Osteocyte (in vitro differentiated cells): ENCODE results near the gene DUSP11. TPM values are rescaled to one million over a fixed set of nuclear protein-coding genes. Genes with fewer than 3 reads are reported as not detected.
A peak's percentile ranks its signal among the peaks of the same experiment; 100 is the strongest.

ENCODE experiments used
- DNase-seq: peaks from one replicate; pipeline ENCODE4 v3.0.0; 2021; ENCODE audit warnings: mixed read lengths; ENCODE audit not compliant: unreplicated experiment; ENCODE audit errors: extremely low spot score
- H3K27ac Mint-ChIP-seq: one replicate; pipeline ENCODE4 v1.8.0; 2021; ENCODE audit warnings: mild to moderate bottlenecking, mixed read lengths; ENCODE audit not compliant: unreplicated experiment
- H3K27me3 Mint-ChIP-seq: one replicate; pipeline ENCODE4 v1.8.0; 2021; ENCODE audit warnings: mixed read lengths; ENCODE audit not compliant: unreplicated experiment
- H3K36me3 Mint-ChIP-seq: one replicate; pipeline ENCODE4 v1.8.0; 2021; ENCODE audit warnings: mixed read lengths; ENCODE audit not compliant: unreplicated experiment
- H3K4me1 Mint-ChIP-seq: one replicate; pipeline ENCODE4 v1.8.0; 2021; ENCODE audit warnings: mixed read lengths; ENCODE audit not compliant: unreplicated experiment
- H3K4me3 Mint-ChIP-seq: one replicate; pipeline ENCODE4 v1.8.0; 2021; ENCODE audit warnings: mild to moderate bottlenecking, moderate library complexity, mixed read lengths; ENCODE audit not compliant: unreplicated experiment
- H3K9me3 Mint-ChIP-seq: one replicate; pipeline ENCODE4 v1.8.0; 2021; ENCODE audit warnings: mixed read lengths; ENCODE audit not compliant: unreplicated experiment
- total RNA-seq: library from RNA; stranded (reverse); gene quantifications from 2 replicates; pipeline ENCODE4 v1.2.1, GENCODE V29; 2021
- TF ChIP-seq, protein P1 (sequence below): fragments of 200-600 bp; sonication (generic); IDR thresholded peaks from 2 replicates; pipeline ENCODE4 v1.5.0; 2021; ENCODE audit warnings: antibody characterized with exemption, mild to moderate bottlenecking, moderate library complexity

Gene DUSP11
- total RNA-seq, 1 donor from 2014 or later = 24.7 TPM

DNA sequence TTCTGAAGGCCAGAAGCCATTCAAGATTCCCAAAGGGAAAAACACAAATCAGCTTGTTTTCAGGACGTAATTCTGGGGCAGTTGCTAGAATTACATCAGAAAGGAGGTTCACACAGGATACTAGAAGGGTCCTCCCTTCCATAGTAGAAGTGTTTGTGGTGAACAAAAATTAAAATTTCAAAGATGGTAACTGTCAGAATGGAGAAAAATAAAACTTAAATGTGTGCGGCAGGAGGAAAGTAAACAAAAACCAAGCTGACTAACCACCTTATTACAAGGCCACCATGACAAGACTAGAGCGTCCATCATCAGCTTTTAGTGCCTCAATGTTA, 33.1 kb downstream of the DUSP11 start:
- H3K4me1 Mint-ChIP-seq = no peaks in the 10 kb centered on the region
- TF ChIP-seq, protein P1, sequence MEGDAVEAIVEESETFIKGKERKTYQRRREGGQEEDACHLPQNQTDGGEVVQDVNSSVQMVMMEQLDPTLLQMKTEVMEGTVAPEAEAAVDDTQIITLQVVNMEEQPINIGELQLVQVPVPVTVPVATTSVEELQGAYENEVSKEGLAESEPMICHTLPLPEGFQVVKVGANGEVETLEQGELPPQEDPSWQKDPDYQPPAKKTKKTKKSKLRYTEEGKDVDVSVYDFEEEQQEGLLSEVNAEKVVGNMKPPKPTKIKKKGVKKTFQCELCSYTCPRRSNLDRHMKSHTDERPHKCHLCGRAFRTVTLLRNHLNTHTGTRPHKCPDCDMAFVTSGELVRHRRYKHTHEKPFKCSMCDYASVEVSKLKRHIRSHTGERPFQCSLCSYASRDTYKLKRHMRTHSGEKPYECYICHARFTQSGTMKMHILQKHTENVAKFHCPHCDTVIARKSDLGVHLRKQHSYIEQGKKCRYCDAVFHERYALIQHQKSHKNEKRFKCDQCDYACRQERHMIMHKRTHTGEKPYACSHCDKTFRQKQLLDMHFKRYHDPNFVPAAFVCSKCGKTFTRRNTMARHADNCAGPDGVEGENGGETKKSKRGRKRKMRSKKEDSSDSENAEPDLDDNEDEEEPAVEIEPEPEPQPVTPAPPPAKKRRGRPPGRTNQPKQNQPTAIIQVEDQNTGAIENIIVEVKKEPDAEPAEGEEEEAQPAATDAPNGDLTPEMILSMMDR = no peak
- H3K27me3 Mint-ChIP-seq = no peaks in the 10 kb centered on the region
- peaks cover 48% of the 10 kb centered on the region for H3K36me3 Mint-ChIP-seq
- no peak overlapping the region for H3K27ac Mint-ChIP-seq
- no peak overlapping the region for H3K4me3 Mint-ChIP-seq
- H3K9me3 Mint-ChIP-seq = no peaks in the 10 kb centered on the region
- no peak for DNase-seq

DNA sequence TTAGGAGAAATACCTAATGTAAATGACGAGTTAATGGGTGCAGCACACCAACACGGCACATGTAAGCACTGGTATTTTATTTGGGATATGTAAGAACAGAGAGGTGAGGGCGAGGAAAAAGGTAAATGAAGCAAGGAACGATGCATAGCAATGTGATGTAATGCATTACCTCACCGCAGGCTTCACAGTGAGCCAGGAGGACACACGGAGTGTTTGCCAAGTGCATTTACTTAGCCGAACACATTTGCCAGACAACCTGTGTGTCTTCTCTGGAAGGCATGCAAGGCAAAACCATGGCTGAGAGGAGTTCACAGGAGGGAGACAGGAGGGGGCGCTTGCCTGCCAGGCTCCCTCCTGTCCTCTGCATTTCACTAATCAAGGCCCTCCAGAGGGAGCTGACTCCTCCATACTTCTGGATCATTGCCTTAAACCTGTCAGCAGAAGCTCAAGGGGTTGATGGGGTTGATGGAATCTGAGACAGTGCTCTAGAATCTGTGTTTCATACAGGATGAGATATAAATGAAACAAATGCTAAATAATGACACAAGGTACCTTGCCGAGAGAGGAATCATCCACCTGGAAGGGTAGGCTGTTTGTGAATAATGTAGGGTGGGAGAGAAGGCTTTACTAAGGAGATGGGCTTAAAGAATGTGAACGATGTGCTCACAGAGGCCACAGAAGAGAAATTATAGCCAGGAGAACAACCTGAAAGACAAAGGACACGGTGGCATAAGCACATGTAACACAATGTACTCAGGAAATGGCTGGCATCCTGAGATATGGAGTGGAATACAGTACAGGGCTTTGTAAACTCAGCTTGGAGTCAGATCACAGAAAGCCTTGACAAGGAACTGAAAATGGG, 33.7 kb downstream of the DUSP11 start:
- peak; percentile 54 for DNase-seq
- Mint-ChIP-seq H3K4me3 (no peak overlapping the region), H3K27me3 (no peaks in the 10 kb centered on the region), H3K27ac (no peak overlapping the region), H3K36me3 (peaks cover 51% of the 10 kb centered on the region), H3K4me1 (no peaks in the 10 kb centered on the region), H3K9me3 (peaks cover 4% of the 10 kb centered on the region)
- TF ChIP-seq, protein P1 = no peak

DNA sequence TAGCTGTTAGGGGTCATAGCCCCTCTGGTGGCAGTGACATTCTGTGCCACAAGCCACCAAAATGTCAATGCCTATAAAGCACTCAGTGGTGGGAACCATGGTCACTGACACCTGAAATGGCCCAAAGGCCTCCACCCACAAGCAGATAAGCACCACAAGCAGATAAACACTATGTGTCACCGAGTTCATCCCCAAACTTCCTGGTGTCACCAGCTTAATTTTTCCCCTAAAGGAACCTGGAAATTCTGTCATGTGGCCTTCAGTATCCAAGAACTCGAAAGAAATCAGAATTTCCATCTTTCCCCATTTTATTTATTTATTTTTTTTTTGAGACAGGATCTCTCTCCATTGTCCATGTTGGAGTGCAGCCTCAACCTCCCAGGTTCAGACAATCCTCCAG, 39.1 kb downstream of the DUSP11 start:
- TF ChIP-seq, protein P1 = no peak
- Mint-ChIP-seq H3K36me3 (peaks cover 31% of the 10 kb centered on the region), H3K9me3 (peaks cover 9% of the 10 kb centered on the region), H3K27me3 (no peaks in the 10 kb centered on the region), H3K4me3 (no peak overlapping the region), H3K4me1 (peaks cover 21% of the 10 kb centered on the region), H3K27ac (no peak overlapping the region)
- DNase-seq = no peak

DNA sequence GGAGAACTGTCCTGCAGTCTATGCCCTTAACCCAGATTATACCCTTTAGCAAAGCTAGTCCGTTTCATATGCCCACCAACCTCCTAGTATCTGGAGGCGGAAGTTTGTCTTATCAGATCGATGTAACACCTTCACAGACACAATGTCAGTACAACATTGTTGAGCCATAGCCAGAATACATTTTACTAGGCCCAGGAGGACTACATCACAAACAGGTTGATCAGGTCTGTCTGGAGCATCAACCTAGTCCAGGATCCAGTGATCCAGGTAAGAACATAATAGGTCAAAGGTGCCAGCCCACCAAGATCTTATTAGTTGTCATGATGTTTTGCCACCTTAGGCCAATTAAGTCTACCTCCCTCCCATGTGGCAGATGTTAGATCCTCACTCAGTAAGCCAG, 40.8 kb downstream of the DUSP11 start:
- H3K4me1 Mint-ChIP-seq = peaks cover 21% of the 10 kb centered on the region
- H3K4me3 Mint-ChIP-seq = no peak overlapping the region
- TF ChIP-seq, protein P1 = no peak
- peaks cover 20% of the 10 kb centered on the region for H3K36me3 Mint-ChIP-seq
- no peak for DNase-seq
- H3K27ac Mint-ChIP-seq = no peak overlapping the region
- H3K9me3 Mint-ChIP-seq = peaks cover 9% of the 10 kb centered on the region
- no peaks in the 10 kb centered on the region for H3K27me3 Mint-ChIP-seq

DNA sequence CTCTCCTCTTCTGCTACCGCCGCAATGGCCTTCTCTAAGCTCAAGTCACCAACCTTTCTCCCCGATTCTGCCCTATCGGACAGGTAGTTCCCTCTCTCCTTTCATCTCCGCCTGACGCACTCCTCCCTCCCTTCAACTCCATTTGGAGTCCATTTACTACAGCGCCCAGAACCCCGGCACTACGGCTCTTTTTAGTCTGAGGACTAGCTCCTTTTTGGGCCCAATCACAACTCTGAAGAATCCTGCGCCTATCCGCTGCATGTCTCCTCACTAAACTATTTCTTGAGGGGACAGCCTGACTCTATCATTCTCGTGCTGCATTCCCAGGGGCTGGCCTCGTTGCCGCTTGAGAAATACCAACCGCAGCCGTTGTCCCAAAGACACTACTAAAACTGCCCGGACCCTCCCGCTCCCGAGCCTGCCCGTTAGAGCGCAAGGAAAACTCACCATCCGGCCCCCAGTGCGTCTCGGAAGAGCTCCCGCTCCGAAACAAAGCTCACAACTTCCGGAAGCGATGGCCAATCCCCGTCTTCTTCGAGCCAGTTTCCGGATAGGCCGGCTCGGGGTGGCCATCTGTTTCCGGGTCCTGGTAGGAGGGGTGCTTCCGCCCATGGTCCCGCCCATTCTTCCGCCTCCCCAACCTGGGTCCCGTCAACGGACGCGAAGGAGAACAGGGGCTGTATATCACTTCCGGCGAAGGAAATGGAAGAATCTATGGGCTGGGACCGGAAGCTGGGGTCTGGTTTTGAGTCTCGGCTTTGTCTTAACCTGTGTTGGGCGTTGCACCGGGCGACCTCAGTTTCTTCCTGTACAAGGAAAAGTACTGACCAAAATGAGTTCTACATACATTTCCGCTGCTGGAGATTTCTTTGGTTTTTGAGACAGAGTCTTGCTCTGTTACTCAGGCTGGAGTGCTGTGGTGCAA, 42.8 kb downstream of the DUSP11 start, which contains the start of gene TPRKB:
Gene TPRKB (minus strand): TSS at position 491 of the 925 bp plus-strand sequence. CDS start 2,776 bp downstream, outside the sequence.
- H3K27ac Mint-ChIP-seq = peak within 1 kb of the TSS; percentile 92
- TF ChIP-seq, protein P1 = no peak
- peaks cover 9% of the 10 kb centered on the region for H3K9me3 Mint-ChIP-seq
- H3K36me3 Mint-ChIP-seq = peaks cover 18% of the 10 kb centered on the region
- peak; percentile 97 for DNase-seq
- peak within 1 kb of the TSS; percentile 97 for H3K4me3 Mint-ChIP-seq
- no peaks in the 10 kb centered on the region for H3K27me3 Mint-ChIP-seq
- H3K4me1 Mint-ChIP-seq = peaks cover 21% of the 10 kb centered on the region
